Measurements from ENCODE around the gene CLCN7. TPM values are rescaled to one million over a fixed set of nuclear protein-coding genes. Genes with fewer than 3 reads are reported as not detected.

Gene CLCN7
- total and polyA plus RNA-seq, 2 donors (not counting 3 experiments of a cell fraction or from before 2014, with no cell fraction given): 59.8 to 94.9 TPM

GRCh38 chr16:1510941-1511351 lies 36.1 kb upstream of the CLCN7 start:
- Histone ChIP-seq H3K27me3 (ENCODE audit: control insufficient read depth in 2 of 2, insufficient read depth in 2 of 2, low read length in 2 of 2) (no peaks in the 10 kb centered on the region), H4K20me1 (replicated peaks; ENCODE audit: control insufficient read depth, extremely low read depth, insufficient read depth, low read length) (no peaks in the 10 kb centered on the region), H3K9me3 (replicated peaks; ENCODE audit: control insufficient read depth, insufficient read depth, low read length) (no peaks in the 10 kb centered on the region), H3K36me3 (ENCODE audit: control insufficient read depth in 2 of 2, extremely low read depth in 1 of 2, insufficient read depth in 2 of 2, low read length in 2 of 2) (peaks cover 5 to 11% of the 10 kb centered on the region in 2 experiments), H3K9ac (replicated peaks; ENCODE audit: extremely low read depth, insufficient read depth, low read length) (no peak overlapping the region), H3K4me3 (replicated peaks in 1 of 3; ENCODE audit: insufficient read depth in 1 of 3, low read depth in 1 of 3, low read length in 3 of 3) (no peak overlapping the region), H3K4me1 (ENCODE audit: control insufficient read depth, extremely low read depth, insufficient read depth, low read length) (peaks cover 12% of the 10 kb centered on the region), H2AFZ (ENCODE audit: low read depth, low read length) (no peak overlapping the region), H3K79me2 (ENCODE audit: control insufficient read depth, insufficient read depth, low read length) (no peaks in the 10 kb centered on the region), H3K27ac (ENCODE audit: insufficient read depth, low read depth, low read length) (no peak overlapping the region), H3K9me1 (replicated peaks; ENCODE audit: control insufficient read depth, extremely low read depth, insufficient read depth, low read length) (no peaks in the 10 kb centered on the region), H3K4me2 (ENCODE audit: insufficient read depth, low read length) (no peak overlapping the region)
- no TSS peak for BruUV-seq (replicated peaks)
- dilution Hi-C loops (cut with MboI; ENCODE audit: extremely low pct_ligation_motif_present, low sequenced_read_pairs): no loop called here
- no peak for TF ChIP-seq POLR2A (IDR thresholded peaks at IDR 0.05; ENCODE audit: low read depth, low read length)
- POLR2A ChIA-PET: interaction anchor here (0.6 kb wide), 1 partner anchor 13 kb away, joined by 6 read pairs; no protein-coding TSS in a partner anchor
- CTCF ChIA-PET: no interaction called here
- FAIRE-seq (no peak), DNase-seq (ENCODE audit: low read depth, low spot score) (no peak)
- intact Hi-C loops (cut with micrococcal nuclease): no loop called here

- no peak overlapping the region for H3K27ac ChIP-seq (ENCODE audit: insufficient read depth, low read depth, low read length)
- no peaks in the 10 kb centered on the region for H3K9me1 ChIP-seq (replicated peaks; ENCODE audit: control insufficient read depth, extremely low read depth, insufficient read depth, low read length)
- H3K9ac ChIP-seq (replicated peaks; ENCODE audit: extremely low read depth, insufficient read depth, low read length): no peak overlapping the region
- no peak for FAIRE-seq
- H3K79me2 ChIP-seq (ENCODE audit: control insufficient read depth, insufficient read depth, low read length): no peaks in the 10 kb centered on the region
- no peak overlapping the region for H3K4me2 ChIP-seq (ENCODE audit: insufficient read depth, low read length)
- ChIA-PET CTCF (no interaction called here), POLR2A (no interaction called here)
- no peaks in the 10 kb centered on the region for H3K9me3 ChIP-seq (replicated peaks; ENCODE audit: control insufficient read depth, insufficient read depth, low read length)
- H3K4me3 ChIP-seq (replicated peaks in 1 of 3; ENCODE audit: insufficient read depth in 1 of 3, low read depth in 1 of 3, low read length in 3 of 3): no peak overlapping the region
- BruUV-seq (replicated peaks): no TSS peak
- peaks cover 5 to 13% of the 10 kb centered on the region in 2 experiments for H3K36me3 ChIP-seq (ENCODE audit: control insufficient read depth in 2 of 2, extremely low read depth in 1 of 2, insufficient read depth in 2 of 2, low read length in 2 of 2)
- DNase-seq (ENCODE audit: low read depth, low spot score): no peak
- H3K27me3 ChIP-seq (ENCODE audit: control insufficient read depth in 2 of 2, insufficient read depth in 2 of 2, low read length in 2 of 2): no peaks in the 10 kb centered on the region
- peaks cover 12% of the 10 kb centered on the region for H3K4me1 ChIP-seq (ENCODE audit: control insufficient read depth, extremely low read depth, insufficient read depth, low read length)
- no peak for TF ChIP-seq POLR2AphosphoS5 (IDR thresholded peaks at IDR 0.05; ENCODE audit: insufficient read depth, low read depth, low read length)
- H4K20me1 ChIP-seq (replicated peaks; ENCODE audit: control insufficient read depth, extremely low read depth, insufficient read depth, low read length): no peaks in the 10 kb centered on the region
- H2AFZ ChIP-seq (ENCODE audit: low read depth, low read length): no peak overlapping the region
- intact Hi-C loops (cut with micrococcal nuclease) (no loop called here), dilution Hi-C loops (cut with MboI; ENCODE audit: extremely low pct_ligation_motif_present, low sequenced_read_pairs) (no loop called here)
Measured at GRCh38 chr16:1510272-1510671, 35.4 kb upstream of the CLCN7 start.
